A549 (cell line): ENCODE measurements around the gene LACTB.

Experiments used
- CTCF ChIP-seq: fragments of >200 bp; sonication (Bioruptor Twin); formaldehyde crosslinking; IDR thresholded peaks from 3 replicates; pipeline ENCODE4 v1.5.1; 2016
- MAX ChIP-seq: IDR thresholded peaks from 2 replicates; pipeline ENCODE4 v1.6.1; 2012
- RAD21 ChIP-seq, 2 experiments: fragments of >200 bp in 1 of 2; sonication (Bioruptor Twin) in 1 of 2; formaldehyde crosslinking in 1 of 2; IDR thresholded peaks in 1 of 2; conservative IDR thresholded peaks in 1 of 2; 2 replicates in 1 of 2; 3 replicates in 1 of 2; pipeline ENCODE4 v1.6.1; 2012 to 2018; ENCODE audit warnings: inconsistent platforms in 1 of 2
- REST ChIP-seq: fragments of 200-600 bp; sonication (generic); IDR thresholded peaks from 2 replicates; pipeline ENCODE4 v1.6.1; 2016; ENCODE audit warnings: antibody characterized with exemption, mild to moderate bottlenecking, moderate library complexity
- TF ChIP-seq, protein P1 (sequence below): fragments of >200 bp; sonication (Bioruptor Twin); formaldehyde crosslinking; IDR thresholded peaks from 2 replicates; pipeline ENCODE4 v1.6.1; 2016

DNA sequence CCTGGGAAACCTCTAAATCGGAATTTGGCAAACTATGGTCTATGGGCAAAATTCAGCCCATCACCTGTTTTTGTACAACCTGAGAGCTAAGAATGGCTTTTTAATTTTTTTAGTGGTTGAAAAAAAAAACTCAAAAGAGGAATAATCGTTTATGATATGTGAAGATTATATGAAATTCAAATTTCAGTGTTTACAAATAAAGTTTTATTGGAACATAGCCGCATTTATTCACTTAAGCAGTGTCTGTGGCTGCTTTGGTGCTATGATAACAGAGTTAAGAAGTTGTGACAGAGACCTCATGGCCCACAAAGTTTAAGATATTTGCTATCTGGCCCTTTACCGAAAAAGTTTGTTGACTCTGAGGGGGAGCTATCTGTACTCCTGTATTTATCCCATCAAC is 36.4 kb upstream of the LACTB start:
- TF ChIP-seq REST (no peak), CTCF (no peak), RAD21 (conservative IDR thresholded peaks at IDR 0.05 in 1 of 2, IDR thresholded peaks at IDR 0.05 in 1 of 2) (no peak), MAX (no peak)
- TF ChIP-seq, protein P1, sequence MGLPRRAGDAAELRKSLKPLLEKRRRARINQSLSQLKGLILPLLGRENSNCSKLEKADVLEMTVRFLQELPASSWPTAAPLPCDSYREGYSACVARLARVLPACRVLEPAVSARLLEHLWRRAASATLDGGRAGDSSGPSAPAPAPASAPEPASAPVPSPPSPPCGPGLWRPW, result no peak
